Kidney tubule cell (primary cell): Measurements from ENCODE around the gene COPS7A.
"Not testable (repeated sequence)": the region's sequence is repeated elsewhere in the genome, so short reads cannot be mapped to it uniquely, and the experiment has no call there.

Experiments used
- DNase-seq: peaks from one replicate; pipeline ENCODE4 v3.0.0-alpha.2; 2018; ENCODE audit warnings: low spot score

The COPS7A gene

DNA sequence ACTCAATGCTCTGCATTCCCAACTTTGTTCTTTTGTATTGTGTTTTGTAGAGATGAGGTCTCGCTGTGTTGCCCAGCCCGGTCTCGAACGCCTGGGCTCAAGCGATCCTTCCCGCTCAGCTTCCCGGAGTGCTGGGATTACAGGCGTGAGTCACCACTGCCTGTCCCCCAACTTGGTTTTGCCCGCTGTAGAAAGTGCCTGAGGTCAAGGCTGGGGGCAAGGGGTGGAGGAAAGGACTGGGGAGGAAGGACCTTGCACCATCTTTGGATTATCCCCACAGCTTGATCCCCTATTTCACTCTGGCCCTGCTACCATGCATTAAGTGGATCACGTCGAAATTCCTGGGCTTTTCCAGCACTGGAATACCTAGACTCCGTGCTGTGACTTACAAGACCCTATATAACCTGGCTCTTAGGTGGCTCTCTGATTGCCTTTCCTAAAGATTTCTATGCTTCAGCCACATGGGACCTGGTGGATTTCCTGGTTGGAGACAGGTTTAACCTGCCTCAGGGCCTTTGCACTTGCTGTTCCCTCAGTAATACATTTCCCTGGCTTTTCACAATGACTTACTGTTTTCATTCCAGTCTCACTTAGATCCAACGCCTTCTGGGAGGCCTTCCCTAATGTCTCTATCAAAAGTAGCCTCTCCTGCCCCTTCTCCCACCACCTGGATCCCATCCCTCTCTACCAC lies 22.6 kb upstream of the COPS7A start:
- DNase-seq = no peak

DNA sequence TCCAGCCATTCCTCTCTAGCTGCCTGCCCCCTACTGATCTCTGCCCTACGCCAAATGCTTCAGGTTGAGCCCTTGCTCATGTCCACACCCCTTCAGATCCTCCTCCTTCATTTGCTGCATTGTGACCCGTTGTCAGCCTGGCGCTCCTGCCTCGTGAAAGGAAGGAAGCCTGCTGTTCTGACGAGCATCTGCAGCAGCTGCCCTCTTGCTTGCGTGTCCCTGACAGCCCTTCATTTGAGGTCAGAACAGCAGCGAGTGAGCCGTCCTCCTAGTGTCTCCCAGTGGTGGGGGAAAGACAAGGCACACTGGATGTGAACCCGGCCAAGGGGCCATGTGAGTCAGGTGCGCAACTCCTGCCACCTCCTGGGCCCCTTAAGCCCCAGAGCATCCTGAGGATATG lies 20.2 kb upstream of the COPS7A start:
- no peak for DNase-seq

DNA sequence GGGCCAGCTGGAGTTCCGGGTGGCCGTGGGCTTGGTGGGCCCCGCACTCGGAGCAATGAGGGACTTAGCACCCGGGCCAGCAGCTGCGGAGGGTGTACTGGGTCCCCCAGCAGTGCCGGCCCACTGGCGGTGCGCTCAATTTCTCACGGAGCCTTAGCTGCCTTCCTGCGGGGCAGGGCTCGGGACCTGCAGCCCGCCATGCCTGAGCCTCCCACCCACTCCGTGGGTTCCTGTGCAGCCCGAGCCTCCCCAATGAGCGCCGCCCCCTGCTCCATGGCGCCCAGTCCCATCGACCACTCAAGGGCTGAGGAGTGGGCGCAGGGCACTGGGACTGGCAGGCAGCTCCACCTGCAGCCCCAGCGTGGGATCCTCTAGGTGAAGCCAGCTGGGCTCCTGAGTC lies 15.5 kb upstream of the COPS7A start:
- not testable (repeated sequence) for DNase-seq

DNA sequence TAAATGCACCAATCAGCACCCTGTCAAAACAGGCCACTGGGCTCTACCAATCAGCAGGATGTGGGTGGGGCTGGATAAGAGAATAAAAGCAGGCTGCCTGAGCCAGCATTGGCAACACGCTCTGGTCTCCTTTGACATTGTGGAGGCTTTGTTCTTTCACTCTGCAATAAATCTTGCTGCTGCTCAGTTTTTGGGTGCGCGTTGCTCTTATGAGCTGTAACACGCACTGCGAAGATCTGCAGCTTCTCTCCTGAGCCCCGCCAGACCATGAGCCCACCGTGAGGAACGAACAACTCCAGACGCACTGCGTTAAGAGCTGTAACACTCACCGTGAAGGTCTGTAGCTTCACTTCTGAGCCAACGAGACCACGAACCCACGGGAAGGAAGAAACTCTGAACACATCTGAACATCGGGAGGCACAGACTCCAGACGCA lies 14.9 kb upstream of the COPS7A start:
- no peak for DNase-seq

DNA sequence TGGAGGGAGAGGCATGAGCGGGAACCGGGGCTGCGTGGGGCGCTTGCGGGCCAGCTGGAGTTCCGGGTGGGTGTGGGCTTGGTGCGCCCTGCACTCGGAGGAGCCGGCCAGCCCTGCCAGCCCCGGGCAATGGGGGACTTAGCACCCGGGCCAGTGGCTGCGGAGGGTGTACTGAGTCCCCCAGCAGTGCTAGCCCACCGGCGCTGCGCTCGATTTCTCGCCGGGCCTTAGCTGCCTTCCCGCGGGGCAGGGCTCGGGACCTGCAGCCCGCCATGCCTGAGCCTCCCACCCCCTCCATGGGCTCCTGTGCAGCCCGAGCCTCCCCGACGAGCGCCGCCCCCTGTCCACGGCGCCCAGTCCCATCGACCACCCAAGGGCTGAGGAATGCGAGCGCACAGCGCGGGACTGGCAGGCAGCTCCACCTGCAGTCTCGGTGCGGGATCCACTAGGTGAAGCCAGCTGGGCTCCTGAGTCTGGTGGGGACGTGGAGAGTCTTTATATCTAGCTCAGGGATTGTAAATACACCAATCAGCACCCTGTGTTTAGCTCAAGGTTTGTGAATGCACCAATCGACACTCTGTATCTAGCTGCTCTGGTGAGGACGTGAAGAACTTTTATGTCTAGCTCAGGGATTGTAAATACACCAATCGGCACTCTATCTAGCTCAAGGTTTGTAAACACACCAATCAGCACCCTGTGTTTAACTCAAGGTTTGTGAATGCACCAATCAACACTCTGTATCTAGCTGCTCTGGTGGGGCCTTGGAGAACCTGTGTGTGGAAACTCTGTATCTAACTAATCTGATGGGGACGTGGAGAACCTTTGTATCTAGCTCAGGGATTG lies 7.6 kb upstream of the COPS7A start:
- DNase-seq = not testable (repeated sequence)

DNA sequence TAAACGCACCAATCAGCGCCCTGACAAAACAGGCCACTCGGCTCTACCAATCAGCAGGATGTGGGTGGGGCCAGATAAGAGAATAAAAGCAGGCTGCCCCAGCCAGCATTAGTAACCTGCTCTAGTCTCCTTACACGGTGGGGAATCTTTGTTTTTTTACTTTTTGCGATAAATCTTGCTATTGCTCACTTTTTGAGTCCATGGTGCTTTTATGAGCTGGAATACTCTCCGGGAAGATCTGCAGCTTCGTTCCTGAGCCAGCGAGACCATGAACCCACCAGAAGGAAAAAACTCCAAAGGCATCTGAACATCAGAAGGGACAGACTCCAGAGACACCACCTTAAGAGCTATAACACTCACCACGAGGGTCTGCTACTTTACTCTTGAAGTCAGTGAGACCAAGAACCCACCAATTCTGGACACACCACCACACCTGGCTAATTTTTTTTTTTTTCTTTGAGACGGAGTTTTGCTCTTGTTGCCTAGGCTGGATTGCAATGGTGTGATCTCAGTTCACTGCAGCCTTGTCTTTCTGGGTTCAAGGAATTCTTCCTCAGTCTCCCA lies 6.9 kb upstream of the COPS7A start:
- DNase-seq = no peak

DNA sequence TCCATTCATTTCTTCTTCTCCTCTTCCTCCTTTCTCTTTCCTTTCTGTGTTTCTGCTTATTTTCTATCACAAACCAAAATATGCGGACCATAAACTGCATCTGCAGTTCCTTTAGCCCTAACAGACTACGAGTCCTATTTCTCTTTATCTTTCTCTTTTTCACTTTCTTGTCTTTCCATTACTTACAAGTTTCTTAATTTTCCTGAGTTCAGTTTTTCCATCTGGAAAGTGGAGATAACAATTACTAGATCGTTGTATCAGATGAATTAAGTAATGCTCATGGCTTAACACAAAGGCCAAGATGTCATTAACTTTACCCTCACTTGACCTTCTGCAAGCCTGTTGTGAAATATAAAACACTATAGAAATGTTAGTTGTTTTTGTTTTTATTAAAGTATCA lies 983 bp upstream of the COPS7A start:
- no peak for DNase-seq

DNA sequence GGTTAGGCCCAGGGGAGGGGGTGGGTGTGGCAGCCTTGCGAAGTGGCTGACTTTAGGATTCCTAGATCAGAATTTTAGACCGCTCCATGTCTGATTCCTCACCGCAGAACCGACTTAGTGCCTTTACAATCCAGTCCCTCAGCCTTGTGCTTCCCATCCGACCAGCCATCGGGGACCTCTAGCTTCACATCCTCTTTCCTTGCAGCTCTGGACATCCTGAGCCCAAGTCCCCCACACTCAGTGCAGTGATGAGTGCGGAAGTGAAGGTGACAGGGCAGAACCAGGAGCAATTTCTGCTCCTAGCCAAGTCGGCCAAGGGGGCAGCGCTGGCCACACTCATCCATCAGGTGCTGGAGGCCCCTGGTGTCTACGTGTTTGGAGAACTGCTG lies 557 bp downstream of the COPS7A start:
- DNase-seq = peak; percentile 40

DNA sequence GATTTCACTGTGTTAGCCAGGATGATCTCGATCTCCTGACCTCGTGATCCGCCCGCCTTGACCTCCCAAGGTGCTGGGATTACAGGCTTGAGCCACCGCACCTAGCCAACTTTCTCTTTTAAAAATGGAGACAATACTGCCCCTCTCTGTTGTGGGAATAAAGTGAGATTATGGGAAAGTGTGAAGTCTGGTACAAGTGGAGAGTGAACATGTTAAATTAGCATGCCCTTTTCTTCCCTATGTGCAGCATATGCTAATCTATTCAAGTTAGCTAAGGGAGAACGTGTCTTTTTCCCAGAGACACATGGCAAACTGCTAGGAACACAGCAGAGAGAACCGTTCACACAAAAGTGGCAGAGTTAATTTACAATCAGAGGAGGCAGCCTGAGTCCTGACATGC lies 1.5 kb downstream of the COPS7A start:
- no peak for DNase-seq

DNA sequence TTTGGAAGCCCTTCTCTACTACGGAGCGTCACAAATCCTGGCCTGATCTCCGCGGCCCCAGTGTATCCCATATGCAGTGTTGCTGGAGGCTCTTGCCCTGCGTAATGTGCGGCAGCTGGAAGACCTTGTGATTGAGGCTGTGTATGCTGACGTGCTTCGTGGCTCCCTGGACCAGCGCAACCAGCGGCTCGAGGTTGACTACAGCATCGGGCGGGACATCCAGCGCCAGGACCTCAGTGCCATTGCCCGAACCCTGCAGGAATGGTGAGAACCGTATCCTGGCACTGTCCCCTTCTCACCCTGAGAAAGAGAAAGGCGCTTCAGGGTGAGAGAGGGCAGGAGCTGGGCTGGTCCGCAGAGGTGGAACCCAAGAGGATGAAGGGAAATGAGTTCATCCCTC lies 5.3 kb downstream of the COPS7A start:
- DNase-seq = no peak

DNA sequence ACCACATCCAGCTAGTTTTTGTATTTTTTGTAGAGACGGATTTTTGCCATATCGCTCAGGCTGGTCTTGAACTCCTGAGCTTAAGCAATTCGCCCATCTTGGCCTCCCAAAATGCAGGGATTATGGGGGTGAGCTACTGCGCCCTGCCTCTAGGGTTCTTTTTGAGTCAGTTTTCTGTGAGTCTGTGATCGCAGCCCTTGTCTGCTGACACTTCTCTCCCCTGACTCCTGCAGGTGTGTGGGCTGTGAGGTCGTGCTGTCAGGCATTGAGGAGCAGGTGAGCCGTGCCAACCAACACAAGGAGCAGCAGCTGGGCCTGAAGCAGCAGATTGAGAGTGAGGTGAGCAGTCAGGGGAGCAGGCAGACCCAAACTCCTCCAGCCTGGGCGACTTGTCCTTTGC lies 6.3 kb downstream of the COPS7A start:
- DNase-seq = no peak

DNA sequence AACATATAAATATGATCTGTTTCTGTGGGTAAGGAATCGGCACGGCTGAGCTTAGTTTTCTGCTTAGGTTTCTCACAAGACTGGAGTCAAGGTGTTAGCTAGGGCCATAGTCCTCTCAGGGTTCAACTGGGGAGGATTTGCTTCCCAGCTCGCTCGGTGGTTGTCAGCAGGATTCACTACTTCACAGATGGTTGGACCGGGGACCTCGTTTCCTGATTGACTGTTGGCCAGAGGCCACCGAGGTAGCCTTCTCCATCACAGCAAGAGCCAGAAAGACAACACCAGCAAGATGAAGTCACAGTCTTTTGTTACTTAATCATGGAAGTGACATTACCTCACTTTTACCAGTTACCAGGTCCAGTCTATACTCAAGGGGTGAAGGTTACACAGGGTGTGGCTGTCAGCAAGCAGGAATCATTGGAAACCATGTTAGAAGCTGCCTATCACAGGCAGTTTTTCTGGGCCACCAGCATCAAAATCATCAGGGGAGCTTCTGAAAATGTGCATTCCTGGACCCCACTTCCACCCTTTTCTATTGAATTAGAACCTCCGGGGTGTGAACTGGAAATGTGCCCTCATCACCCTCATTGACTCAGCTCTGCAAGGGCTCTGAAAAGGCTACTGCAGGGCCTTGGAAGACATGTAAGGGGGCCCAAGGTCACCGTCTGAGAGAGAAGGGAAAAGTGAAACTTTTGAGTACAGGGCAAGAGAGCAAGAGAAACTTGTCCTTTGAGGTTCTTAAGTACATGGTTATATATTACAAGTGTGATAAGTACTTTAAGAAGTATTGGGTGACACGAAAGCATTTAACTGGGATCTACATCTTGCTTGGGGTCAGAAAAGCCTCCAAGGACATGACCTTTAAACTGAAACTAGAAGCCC lies 10.9 kb downstream of the COPS7A start:
- no peak for DNase-seq

DNA sequence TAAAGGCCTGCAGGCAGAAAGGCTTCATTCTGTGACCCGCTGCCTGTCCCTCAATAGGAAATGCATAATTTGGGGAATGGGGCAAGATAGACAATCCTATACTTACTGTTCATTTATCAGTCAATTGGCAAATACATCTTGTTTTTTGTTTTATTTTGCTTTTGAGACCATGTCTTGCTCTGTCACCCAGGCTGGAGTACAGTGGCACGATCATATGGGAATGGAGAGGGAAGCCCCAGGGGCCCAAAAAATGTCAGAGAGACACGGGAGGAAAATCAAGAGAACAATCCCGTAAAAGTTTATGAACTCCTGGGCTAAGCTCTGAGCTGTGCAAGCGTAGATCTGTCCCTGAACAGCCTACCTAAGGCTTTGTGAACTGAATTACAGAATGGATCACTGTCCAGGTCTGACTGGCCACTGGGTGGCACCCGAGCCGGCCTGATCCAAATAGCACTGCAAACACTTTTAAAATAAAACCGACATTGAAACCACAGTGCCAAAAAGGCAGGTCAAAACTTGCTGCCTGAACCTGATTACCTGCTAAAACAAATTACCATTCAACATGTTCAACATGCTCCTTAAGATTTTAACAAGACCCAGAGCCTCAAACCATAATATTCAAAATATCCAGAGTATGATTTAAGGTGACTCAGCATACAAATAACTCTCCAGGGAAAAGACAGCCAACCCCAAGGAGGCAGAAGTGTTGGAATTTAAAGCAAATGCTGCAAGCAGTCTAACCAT lies 11.8 kb downstream of the COPS7A start:
- peak; percentile 57 for DNase-seq

DNA sequence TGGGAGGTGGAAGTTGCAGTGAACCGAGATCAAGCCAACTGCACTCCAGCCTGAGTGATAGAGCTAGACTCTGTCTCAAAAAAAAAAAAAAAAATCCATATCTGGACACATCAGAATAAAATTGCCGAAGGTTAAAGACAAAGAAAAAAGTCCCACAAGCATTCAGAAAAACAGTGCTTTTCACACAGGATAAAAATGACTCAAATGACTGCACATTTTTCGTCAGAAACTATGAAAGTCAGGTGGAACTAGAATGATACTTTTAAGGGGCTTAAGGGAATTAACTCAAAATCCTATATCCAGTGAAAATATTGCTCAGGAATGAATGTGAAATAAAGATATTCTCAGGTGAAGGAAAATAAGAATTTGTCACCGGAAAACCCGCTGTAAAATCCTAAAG lies 12.9 kb downstream of the COPS7A start:
- no peak for DNase-seq

DNA sequence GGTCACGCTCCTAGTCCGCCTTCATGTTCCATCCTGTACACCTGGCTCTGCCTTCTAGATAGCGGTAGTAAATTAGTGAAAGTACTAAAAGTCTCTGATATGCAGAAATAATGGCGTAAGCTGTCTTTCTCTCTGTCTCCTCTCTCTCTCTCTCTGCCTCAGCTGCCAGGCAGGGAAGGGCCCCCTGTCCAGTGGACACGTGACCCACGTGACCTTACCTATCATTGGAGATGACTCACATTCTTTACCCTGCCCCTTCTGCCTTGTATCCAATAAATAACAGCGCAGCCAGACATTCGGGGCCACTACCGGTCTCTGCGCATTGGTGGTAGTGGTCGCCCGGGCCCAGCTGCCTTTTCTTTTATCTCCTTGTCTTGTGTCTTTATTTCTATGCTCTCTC lies 18.2 kb downstream of the COPS7A start:
- not testable (repeated sequence) for DNase-seq

DNA sequence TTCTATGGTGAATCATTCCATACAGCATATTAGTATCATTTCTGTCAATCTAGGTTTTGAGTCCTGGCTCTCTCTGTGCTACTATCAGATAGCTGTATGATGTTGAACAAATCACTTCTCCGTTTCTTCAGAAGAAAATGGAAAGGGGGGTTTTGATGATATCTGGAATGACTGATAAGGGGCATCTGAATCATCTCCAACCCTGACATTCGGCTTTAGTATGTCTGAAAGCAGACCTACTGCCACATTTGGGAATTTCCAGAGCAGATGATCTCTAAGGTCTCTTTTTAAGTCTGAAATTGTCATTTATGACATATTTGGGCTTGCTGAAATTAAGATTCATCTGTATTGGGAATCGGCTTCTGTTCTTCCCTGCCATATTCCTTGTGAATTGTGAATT lies 19.0 kb downstream of the COPS7A start:
- DNase-seq = no peak

DNA sequence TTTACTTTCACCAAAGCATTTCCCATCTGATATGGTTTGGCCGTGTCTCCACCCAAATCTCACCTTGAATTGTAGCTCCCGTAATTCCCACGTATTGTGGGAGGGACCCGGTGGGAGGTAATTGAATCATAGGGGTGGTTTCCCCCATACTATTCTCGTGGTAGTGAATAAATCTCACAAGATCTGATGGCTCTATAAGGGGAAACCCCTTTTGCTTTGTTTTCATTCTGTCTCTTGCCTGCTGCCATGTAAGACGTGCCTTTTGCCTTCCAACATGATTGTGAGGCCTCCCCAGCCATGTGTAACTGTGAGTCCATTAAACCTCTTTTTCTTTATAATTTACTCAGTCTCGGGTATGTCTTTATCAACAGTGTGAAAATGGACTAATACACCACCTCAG lies 19.5 kb downstream of the COPS7A start:
- DNase-seq = not testable (repeated sequence)

DNA sequence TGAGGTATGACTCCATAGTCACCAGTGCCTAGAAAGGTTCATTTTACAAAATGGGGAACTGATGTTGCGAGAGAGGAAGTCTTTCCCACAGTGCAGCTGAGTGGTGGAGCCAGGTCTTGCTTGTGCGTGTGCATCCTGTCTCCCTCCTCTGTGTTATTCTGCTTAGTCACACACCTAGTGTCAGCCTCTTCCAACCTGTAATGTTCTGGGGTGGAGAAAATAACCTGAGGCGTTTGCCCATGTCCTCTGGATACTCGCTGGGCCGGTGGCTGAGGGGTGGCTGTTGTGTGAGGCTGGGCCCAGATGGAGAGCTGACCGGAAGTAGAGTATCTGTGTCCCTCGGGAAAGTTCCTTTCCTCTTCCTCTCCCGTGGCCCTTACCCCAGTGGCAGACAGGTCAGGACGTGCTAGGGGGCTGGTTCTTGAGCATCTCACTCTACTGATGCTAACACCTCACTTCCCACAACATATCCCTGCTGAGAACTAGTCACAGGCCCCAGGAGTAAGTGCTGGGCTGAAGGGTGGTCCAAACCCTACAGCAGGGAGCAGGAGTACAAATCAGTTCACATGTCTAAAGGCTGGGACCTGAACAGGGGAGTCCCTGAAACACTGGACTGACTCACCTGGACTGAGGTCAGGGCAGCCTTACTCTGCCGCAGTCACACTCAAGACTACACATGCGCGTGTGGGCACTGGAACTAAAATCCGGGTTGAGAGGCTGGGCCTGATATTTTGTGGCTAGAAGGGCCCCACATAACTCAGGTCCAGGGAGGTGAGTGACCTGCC lies 22.1 kb downstream of the COPS7A start:
- DNase-seq = peak; percentile 38

DNA sequence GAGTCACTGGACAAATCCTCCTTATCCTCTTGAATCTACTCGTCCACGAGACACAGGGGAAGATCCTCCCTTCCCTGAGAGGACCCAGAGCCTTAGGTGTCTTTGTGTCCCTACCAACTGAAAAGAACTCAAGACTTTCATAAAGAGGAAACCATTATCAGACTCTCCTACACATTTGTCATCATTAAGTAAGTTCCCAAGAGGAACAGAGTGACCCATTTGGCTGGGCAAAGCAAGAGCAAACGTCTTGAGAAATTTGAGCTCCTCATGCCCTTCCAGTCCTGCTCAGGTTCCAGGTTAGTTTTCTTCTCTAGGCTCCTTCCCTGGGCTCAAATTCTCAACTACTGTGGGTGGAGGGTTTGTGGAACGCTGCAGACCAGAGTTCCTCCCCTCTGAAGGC lies 23.4 kb downstream of the COPS7A start:
- no peak for DNase-seq

DNA sequence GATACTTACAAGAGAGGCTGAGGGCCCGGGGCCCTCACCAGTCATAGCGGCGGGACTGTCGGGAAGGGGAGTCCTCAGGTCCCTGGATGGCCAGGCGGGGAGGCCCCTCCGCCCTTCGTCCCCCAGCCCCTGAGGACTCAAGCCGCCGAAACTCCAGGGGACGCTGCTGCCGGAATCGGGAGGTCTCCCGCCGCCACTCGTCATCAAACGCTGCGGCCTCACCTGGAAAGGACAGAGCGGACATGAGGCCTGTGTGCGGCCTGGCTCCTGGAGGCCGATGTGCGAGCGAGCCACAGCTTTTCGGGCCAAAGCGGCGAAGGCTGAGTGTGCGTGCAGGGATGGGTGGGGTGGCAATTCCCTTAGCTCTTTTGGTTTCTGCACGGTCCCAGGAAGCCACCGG lies 24.9 kb downstream of the COPS7A start:
- DNase-seq = no peak

DNA sequence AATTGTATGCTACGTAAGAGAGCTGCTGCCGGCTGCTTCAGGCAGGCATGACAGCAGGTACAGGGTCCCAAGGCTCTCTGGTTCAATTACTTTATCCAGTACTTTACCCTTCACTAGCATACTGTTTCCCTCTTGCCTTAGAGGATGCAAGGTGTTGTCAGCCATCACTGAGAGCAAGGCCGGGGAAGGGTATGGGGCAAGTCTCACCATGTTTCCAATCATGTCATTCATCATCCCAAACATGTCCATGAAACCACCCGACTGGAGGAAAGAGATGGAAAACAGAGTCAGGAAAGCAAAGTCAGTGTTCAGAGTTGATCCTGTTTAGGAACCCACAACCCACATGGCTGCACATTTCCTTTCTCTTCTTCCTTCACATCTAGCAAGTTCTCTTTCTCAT lies 26.7 kb downstream of the COPS7A start:
- DNase-seq = no peak
